ENCODE data around the gene MRPL49. TPM values are rescaled to one million over a fixed set of nuclear protein-coding genes. Genes with fewer than 3 reads are reported as not detected.

MRPL49 gene
- total RNA-seq, 4 donors from 2014 or later: 70.9 to 112 (median 91.6) TPM

DNA sequence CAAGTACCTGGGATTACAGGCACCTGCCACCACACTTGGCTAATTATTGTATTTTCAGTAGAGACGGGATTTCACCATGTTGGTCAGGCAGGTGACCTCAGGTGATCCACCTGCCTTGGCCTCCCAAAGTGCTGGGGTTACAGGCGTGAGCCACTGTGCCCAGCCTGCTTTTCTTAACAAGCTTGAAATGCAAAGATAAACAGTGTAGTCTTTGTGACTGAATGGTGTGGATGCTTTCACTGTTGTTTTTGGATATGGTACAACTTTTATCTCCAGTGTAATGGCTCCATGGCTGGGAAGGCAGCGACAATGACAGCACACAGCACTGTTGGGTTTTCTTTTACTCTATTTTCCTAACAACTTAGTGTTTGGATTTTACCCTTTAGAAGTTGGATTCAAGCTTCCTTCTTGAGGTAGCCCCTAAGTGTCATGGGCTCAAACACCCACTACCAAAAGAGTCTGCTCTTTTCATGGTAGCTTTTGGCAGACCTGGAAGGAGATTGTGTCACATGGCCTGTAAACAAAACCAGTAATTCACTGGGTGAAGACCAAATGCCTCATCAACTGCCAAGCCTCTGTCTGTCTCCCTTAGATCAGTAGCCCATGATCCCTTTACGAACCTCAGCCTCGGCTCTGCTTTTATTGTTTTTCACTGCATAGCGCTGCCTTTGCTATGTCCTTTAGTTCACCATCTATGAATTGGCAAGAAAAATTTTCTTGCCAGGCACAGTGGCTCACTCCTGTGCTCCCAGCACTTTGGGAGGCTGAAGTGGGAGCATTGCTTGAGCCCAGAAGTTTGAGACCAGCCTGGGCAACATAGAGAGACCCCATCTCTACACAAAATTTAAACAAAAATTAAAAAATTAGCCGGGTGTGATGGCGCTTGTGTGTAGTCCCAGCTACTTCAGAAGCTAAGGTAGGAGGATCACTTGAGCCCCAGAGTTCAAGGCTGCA, 19.7 kb upstream of the MRPL49 start:
- Histone ChIP-seq H3K27ac (peak overlapping the region in 2 of 3 donors; percentile 17 to 41), H3K9me3 (no peaks in the 10 kb centered on the region), H3K4me1 (peaks cover 2 to 26% of the 10 kb centered on the region in 2 donors), H3K4me3 (replicated peaks in 1 of 3) (no peak overlapping the region), H3K27me3 (no peaks in the 10 kb centered on the region), H3K36me3 (peaks cover 0 to 7% of the 10 kb centered on the region in 2 donors)
- TF ChIP-seq POLR2A (IDR thresholded peaks at IDR 0.05) (no peak), CTCF (IDR thresholded peaks at IDR 0.05) (no peak)
- DNase-seq: no peak
- intact Hi-C loops (cut with DNase I): no loop called here
- 75 to 77% methylated on average over 8 of the region's 8 CpGs for WGBS, 2 donors

- no peak for TF ChIP-seq POLR2A (IDR thresholded peaks at IDR 0.05)
- Histone ChIP-seq H3K36me3 (peaks cover 9 to 14% of the 10 kb centered on the region in 2 donors), H3K4me3 (replicated peaks in 1 of 3) (no peak overlapping the region), H3K4me1 (peaks cover 0 to 26% of the 10 kb centered on the region in 2 donors), H3K27ac (no peak overlapping the region), H3K9me3 (no peaks in the 10 kb centered on the region), H3K27me3 (no peaks in the 10 kb centered on the region)
- DNase-seq: no peak
- intact Hi-C loops (cut with DNase I): no loop called here
These were observed 18.6 kb upstream of the MRPL49 start for GRCh38 chr11:65103476-65103875.

- no peak for DNase-seq
- TF ChIP-seq CTCF (IDR thresholded peaks at IDR 0.05): no peak
- no peak for TF ChIP-seq POLR2A (IDR thresholded peaks at IDR 0.05)
- Histone ChIP-seq H3K27ac (no peak overlapping the region), H3K4me3 (replicated peaks in 1 of 3) (no peak overlapping the region), H3K36me3 (peaks cover 14 to 24% of the 10 kb centered on the region in 2 donors), H3K27me3 (no peaks in the 10 kb centered on the region), H3K9me3 (no peaks in the 10 kb centered on the region), H3K4me1 (peaks cover 0 to 26% of the 10 kb centered on the region in 2 donors)
- 77% methylated on average over 4 of the region's 4 CpGs for WGBS, 2 donors
- intact Hi-C loops (cut with DNase I): no loop called here
These were observed 17.5 kb upstream of the MRPL49 start for GRCh38 chr11:65104628-65105027.

DNA sequence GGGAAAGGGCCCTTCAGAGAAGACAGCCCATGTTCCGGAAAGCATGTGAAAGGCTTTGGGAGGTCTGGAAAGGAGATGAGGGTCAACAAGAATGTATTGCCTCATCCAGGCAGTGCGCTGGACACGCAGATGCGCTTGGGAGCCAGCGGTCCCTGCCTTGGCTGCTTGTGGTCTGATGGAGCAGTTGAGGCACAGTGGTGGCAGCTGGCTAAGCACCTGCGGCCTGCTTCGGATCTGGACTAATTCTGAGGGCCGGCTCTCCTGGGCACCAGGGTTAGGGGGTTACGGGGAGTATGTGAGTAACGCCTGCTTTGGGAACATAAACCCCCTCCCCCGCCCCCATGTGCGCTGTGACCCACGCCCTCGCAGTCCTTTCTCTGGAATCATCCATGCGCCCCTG, 15.0 kb upstream of the MRPL49 start:
- no peak for DNase-seq
- Histone ChIP-seq H3K36me3 (peaks cover 14 to 26% of the 10 kb centered on the region in 2 donors), H3K4me1 (peaks cover 7 to 27% of the 10 kb centered on the region in 2 donors), H3K27ac (no peak overlapping the region), H3K9me3 (no peaks in the 10 kb centered on the region), H3K4me3 (replicated peaks in 1 of 3) (no peak overlapping the region), H3K27me3 (no peaks in the 10 kb centered on the region)
- TF ChIP-seq POLR2A (IDR thresholded peaks at IDR 0.05) (no peak), CTCF (IDR thresholded peaks at IDR 0.05) (no peak)
- intact Hi-C loops (cut with DNase I): no loop called here
- 95 to 98% methylated on average over 13 to 15 of the region's 15 CpGs for WGBS, 2 donors

- no peak overlapping the region for H3K27ac ChIP-seq
- TF ChIP-seq POLR2A (IDR thresholded peaks at IDR 0.05): no peak
- no peak for TF ChIP-seq CTCF (IDR thresholded peaks at IDR 0.05)
These were observed 14.2 kb upstream of the MRPL49 start for GRCh38 chr11:65107751-65108468.

More at GRCh38 chr11:65107751-65108468, 14.2 kb upstream of the MRPL49 start:
- 90 to 95% methylated on average over 17 to 34 of the region's 52 CpGs for WGBS, 2 donors
- intact Hi-C loops (cut with DNase I): no loop called here
- no peak overlapping the region for H3K4me3 ChIP-seq (replicated peaks in 1 of 3)
- H3K4me1 ChIP-seq: peaks cover 14 to 27% of the 10 kb centered on the region in 2 donors
- no peaks in the 10 kb centered on the region for H3K27me3 ChIP-seq
- H3K36me3 ChIP-seq: peaks cover 14 to 26% of the 10 kb centered on the region in 2 donors
- H3K9me3 ChIP-seq: no peaks in the 10 kb centered on the region
- no peak for DNase-seq
